VCaP (cell line): Measurements from ENCODE around the gene TAAR1.

Experiments used
- H3K27ac ChIP-seq: fragments of 450-650 bp; 2 replicates; pipeline ENCODE4 v1.5.1; 2017
- TF ChIP-seq, protein P1 (sequence below): fragments of 450-650 bp; conservative IDR thresholded peaks from 2 replicates; pipeline ENCODE4 v1.5.1; 2017; ENCODE audit warnings: mild to moderate bottlenecking, moderate library complexity

TAAR1 gene

GRCh38 chr6:132634796-132635195, 24.2 kb downstream of the TAAR1 start:
- TF ChIP-seq, protein P1, sequence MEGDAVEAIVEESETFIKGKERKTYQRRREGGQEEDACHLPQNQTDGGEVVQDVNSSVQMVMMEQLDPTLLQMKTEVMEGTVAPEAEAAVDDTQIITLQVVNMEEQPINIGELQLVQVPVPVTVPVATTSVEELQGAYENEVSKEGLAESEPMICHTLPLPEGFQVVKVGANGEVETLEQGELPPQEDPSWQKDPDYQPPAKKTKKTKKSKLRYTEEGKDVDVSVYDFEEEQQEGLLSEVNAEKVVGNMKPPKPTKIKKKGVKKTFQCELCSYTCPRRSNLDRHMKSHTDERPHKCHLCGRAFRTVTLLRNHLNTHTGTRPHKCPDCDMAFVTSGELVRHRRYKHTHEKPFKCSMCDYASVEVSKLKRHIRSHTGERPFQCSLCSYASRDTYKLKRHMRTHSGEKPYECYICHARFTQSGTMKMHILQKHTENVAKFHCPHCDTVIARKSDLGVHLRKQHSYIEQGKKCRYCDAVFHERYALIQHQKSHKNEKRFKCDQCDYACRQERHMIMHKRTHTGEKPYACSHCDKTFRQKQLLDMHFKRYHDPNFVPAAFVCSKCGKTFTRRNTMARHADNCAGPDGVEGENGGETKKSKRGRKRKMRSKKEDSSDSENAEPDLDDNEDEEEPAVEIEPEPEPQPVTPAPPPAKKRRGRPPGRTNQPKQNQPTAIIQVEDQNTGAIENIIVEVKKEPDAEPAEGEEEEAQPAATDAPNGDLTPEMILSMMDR = no peak
- H3K27ac ChIP-seq = no peak overlapping the region

DNA sequence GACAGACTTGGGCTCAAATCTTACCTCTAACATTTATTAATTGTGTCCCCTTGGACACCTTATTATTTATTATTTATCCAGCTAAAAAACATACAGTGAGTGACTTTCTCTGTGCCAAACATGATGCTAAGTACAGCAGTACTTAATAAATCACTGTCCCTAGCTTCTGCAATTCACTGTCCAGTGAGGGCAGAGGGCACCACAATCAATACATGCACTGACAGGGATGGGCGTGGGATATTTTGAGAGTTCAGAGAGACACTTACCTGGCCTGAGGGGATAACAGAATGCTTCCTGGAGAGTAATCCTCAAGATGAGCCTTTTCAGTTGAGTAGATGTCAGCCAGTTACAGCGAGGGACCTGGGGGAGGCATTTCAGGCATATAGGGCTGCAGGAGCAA, 25.6 kb downstream of the TAAR1 start:
- H3K27ac ChIP-seq = no peak overlapping the region
- TF ChIP-seq, protein P1 = no peak

- no peak within 1 kb of the TSS for H3K27ac ChIP-seq
- TF ChIP-seq, protein P1 = no peak
These were observed 34.8 kb downstream of the TAAR1 start, which contains the start of gene TAAR2 for GRCh38 chr6:132624175-132624574. Gene TAAR2 (minus strand): TSS chr6:132624275. CDS start chr6:132624275, 0 bp downstream.

- H3K27ac ChIP-seq = no peak overlapping the region
- TF ChIP-seq, protein P1 = no peak
These were observed 35.7 kb downstream of the TAAR1 start for GRCh38 chr6:132623106-132623845.

DNA sequence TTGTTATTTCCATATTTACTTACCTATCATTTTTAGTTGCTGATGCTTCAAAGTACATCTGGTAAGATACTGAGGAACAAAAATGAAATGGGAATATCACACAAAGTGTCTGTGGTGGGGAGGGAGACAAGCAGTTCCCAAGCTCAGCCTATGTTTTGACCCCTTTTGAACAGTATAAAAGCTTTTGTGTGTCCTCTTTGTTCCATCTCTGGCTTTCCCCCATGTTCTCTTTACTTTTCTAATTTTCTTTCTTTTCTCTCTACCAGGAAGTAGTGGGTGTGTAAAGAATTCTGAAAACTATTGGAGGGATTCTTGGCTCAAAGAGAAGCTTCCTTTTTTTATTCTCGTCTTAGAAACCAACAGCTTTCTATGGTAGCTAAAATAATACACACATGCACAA, 42.3 kb downstream of the TAAR1 start:
- TF ChIP-seq, protein P1 = no peak
- H3K27ac ChIP-seq = no peak overlapping the region

DNA sequence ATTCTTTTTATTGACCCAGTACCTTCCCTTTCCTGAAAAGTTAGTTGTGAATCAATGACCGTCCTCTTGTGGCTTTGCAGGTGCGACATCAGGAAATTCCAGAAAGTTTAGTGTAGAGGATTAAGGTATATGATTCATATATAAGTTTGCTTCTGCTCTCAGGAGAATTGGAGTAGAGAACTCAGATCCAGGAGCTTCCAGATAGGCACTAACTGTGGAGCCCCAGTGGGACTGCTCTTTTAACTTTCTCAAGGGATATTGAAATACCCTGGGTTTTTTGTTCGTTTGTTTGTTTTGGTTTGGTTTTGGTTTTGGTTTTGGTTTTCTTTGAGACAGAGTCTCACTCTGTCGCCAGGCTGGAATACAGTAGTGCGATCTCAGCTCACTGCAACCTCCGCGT, 44.4 kb downstream of the TAAR1 start:
- no peak overlapping the region for H3K27ac ChIP-seq
- TF ChIP-seq, protein P1 = no peak

GRCh38 chr6:132612449-132613108, 46.4 kb downstream of the TAAR1 start:
- no peak overlapping the region for H3K27ac ChIP-seq
- TF ChIP-seq, protein P1 = no peak
